GM18517 (cell line): Measurements from ENCODE around the gene MYOM3.
"Not testable (repeated sequence)": the region's sequence is repeated elsewhere in the genome, so short reads cannot be mapped to it uniquely, and the experiment has no call there.

Source experiments
- ATAC-seq: cut with Tn5 transposase; IDR thresholded peaks from one replicate; pipeline ENCODE4 v1.9.1; 2021; ENCODE audit warnings: mild to moderate bottlenecking, moderate library complexity; ENCODE audit not compliant: unreplicated experiment

The MYOM3 gene

DNA sequence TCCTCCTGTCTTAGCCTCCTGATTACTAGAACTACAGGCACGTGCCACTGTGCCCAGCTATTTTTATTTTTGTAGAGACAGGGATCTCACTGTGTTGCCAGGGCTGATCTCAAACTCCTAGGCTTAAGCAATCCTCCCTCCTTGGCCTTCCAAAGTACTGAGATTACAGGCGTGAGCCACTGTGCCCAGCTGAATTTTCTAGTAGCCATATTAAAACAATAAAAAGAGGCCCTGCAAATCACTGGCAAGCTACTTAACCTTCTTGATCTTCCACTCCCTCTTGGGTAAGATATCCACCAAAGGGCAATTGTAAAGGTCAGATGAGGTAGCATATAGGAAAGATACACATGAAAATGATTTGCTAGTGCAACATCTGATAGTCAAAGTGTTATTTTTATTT, 66.2 kb downstream of the MYOM3 start:
- ATAC-seq, result no peak

DNA sequence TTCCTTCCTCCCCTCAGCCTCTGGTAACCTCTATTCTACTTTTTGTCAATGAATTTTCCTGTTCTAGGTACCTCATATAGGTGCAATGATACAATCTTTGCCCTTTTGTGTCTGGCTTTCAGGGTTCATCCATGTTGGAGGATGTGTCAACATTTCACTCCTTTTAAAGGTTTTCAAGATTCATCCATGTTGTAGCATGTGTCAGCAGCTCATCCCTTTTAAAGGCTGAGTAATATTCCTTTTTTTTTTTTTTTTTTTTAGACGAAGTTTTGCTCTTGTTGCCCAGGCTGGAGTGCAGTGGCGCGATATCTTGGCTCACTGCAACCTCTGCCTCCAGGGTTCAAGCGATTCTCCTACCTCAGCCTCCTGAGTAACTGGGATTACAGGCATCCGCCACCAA, 67.3 kb downstream of the MYOM3 start:
- not testable (repeated sequence) for ATAC-seq

DNA sequence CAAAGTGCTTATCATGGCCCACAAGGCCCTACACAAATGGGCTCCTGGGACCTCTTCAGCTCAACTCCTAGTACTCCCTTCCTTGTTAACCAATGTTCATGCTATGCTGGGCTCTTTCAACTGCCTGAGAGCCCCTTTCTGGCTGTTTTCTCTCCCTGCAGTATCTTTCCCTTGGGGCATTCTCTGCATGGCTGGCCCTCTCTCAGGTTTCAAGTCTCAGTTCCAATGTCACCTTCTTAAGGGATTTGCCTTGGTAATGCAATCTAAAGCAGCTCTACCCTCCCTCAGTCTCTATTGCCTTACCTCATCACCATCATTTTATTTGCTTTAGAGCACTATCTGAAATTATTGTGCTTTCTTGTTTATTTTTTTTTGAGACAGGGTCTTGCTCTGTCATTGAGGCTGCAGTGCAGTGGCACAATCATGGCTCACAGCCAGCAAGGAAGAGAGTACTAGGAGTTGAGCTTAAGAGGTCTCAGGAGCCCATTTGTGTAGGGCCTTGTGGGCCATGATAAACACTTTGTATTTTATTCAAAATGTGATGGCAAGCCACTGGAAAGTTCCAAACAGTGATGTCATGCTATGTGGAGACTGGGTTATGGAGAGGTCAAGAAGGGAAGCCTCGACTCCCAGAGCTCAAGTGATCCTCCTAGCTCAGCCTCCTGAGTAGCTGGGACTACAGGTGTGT, 68.4 kb downstream of the MYOM3 start:
- ATAC-seq, result no peak

DNA sequence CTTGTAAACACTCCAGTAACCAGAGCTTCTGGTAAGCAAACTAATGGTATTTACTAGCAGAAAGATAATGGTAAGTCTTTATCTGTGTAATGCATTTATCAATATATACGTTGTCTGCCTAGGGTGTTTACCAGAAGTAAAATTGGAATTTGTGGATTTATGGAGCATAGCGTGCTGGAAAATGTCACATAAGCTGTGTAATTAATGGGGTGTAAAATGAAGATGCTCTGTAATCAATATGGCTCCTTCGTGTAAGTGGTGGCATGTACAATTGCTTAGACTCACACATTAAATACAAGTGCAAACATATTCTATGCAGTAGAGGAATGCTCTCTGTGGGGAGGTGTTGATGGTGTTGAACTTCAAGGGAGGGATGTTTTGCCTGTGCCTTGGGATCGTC, 69.6 kb downstream of the MYOM3 start:
- no peak for ATAC-seq

DNA sequence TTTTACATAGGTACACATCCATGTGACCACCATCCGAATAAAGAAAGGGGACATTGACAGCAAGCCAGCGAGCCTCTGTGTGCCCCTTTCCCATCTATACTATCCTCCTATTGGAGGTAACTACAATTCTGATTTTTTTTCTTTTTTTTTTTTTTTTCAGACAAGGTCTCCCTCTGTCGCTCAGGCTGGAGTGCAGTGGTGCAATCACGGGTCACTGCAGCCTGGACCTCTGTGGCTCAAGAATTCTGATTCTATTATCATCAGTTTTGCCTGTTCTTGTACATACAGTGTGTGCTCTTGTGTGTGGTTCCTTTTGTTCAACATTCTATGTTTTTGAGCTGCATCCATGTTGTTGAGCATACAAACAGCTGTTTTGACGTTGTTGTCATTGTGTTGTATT, 75.8 kb downstream of the MYOM3 start:
- no peak for ATAC-seq

DNA sequence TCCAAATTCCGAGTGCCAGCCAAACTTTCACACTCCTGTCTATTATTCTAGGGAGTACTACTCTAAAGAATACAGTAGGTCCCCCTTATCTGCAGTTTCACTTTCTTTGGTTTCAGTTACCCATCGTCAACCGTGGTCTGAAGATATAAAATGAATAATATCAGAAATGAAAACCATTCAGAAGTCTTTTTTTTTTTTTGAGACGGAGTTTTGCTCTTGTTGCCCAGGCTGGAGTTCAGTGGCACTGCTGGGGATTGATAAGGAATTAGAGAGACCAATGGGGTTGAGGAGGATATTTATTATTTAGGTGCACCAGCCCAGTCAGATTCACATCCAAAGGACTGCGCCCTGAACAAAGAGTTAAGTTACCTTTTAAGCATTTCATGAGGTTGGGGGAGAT, 79.0 kb downstream of the MYOM3 start:
- no peak for ATAC-seq

DNA sequence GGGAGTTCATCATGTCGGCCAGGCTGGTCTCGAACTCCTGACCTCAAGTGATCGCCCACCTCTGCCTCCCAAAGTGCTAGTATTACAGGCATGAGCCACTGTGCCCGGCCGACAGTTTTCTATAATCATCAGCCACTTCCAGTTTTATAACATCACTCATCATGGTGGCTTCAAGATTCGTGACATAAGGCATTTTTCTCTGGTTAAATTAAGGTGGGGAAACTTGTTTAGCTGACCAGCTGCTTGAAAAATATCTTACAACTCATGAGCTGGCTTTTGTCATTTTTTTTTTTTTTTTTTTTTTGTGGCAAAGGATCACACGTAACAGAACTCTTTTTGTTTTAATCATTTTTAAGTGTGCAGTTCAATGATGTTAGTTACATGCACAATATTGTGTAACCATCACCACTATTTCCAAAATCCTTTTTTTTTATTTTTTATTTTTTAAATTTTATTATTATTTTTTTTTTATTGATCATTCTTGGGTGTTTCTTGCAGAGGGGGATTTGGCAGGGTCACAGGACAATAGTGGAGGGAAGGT, 80.9 kb downstream of the MYOM3 start:
- ATAC-seq, result not testable (repeated sequence)

DNA sequence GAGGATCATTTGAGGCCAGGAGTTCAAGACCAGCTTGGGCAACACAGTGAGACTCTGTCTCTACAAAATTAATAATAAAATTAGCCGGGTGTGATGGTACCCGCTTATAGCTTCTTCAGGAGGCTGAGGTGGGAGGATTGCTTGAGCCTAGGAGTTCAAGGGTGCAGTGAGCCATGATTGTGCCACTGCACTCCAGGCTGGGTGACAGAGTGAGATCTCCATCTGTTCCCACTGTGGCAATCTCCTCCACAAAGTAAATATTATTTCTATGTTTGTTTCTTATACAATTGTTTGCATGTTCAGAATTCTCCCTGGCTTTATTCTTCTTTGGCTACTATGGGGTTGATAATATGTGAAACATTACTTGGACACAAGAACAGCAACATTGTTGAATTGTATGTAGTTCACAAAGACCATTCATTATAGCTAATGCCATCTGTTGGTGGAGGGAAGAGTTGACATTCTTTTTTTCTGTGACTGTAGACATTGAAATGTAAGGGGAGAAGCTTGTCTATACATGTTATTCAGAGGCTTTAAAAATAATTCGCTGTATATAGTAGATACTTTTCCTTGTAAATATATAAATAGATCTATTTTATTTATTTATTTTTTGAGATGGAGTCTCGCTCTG, 84.0 kb downstream of the MYOM3 start:
- no peak for ATAC-seq

DNA sequence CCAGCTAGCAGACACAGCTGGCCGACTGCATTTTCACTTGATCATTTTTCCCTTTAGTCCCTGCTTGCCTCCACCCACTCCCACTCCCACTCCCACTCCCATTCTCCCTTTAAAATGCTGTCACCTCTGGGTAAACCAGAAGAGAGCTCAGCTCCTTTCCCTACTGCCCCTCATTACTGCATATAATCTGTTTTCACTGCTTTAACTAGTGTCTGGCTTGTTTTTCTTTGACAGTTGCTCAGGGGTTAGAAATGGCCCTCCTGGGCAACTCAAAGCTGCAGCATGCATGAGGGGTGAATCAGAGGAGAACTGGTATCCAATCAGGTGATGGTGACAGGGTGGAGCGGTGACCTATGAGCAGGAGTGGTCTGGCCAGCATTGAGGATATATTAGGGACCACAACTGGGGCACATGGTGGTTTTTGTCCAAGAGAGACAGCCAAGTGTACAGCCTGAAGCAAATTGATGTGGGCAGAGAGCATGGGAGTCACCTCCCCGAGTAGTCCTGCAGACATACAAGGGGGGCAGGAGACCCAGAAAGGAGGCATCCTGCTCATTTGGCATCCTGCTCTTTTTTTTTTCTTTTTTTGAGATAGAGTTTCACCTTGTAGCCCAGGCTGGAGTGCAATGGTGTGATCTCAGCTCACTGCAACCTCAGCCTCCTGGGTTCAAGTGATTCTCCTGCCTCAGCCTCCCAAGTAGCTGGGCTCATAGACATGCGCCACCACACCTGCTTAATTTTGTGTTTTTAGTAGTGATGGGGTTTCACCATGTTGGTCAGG, 89.2 kb downstream of the MYOM3 start:
- no peak for ATAC-seq

DNA sequence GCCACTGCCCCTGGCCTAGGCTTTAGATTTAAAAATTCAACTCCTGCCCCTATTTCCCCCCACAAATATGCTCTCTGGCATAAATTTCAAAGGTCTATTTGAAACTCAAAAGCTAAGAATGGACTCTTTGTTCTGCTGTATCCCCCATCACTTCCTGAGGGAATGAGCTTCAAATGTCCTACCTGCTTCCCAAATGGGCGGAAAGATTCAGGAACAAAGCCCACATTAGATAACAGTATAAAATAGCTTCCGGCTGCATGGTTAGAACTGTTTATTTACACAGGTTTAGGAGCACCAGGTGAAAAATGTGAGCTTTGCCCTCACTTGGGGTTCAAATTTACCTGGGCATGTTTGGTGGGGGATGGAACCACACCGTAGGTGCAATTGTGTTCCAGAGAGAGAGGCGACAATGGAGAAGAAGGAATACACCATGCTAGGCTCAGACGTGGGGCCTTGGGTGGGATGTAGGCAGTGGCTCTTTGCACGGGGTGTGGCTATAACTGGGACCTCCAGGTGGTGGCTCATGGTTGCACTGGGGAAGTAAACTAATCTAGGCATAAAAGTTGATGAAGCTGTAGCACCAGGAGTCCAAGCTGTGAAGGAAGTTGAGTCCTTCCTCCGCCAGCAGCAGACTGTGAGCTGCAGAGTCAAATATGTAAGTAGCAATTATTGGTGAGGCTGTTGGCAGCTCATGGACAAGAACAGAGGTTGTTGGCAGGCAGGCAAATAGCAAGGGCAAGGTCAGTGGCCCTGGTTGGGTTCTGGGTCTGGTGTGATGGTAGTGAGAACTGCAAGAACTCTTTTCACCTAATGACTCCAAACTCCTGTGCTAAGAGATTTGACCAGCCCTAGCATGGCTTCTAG, 90.3 kb downstream of the MYOM3 start:
- ATAC-seq, result no peak

DNA sequence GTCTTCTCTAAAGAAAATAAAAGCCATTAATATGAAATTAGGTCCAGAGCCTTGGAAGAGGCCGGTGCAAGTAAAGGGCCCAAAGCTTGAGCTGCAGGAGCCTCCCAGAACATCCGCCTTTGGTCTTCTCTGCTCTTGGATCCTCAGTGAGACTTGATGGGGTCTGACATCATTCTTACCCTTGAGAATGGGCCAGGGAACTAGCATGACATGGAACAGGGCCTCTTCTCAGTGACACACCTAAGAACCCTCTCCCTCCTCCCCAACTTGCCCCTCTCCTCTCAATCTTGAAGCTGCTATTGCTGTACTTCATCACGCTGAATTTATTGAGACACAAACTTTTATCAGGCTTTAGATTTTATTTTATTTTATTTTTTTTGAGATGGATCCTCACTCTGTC, 91.5 kb downstream of the MYOM3 start:
- ATAC-seq, result no peak

DNA sequence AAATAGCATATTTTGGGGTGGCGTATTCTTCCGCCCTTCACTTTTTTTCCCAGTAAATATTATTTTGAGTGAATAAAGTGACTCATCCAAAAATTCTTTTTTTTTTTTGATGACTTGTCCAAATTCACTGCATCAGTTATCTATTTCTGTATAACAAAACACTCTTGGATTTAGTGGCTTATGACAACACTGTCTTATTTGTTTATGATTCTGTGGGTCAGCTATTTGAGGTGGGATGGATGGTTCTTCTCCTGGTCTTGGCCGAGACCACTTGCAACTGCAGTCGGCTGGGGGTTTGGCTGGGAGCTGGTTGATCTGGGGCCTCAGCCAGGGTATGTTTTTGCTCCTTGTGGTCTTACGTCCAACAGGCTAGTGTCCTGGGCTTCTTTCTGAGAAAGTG, 91.9 kb downstream of the MYOM3 start:
- no peak for ATAC-seq

DNA sequence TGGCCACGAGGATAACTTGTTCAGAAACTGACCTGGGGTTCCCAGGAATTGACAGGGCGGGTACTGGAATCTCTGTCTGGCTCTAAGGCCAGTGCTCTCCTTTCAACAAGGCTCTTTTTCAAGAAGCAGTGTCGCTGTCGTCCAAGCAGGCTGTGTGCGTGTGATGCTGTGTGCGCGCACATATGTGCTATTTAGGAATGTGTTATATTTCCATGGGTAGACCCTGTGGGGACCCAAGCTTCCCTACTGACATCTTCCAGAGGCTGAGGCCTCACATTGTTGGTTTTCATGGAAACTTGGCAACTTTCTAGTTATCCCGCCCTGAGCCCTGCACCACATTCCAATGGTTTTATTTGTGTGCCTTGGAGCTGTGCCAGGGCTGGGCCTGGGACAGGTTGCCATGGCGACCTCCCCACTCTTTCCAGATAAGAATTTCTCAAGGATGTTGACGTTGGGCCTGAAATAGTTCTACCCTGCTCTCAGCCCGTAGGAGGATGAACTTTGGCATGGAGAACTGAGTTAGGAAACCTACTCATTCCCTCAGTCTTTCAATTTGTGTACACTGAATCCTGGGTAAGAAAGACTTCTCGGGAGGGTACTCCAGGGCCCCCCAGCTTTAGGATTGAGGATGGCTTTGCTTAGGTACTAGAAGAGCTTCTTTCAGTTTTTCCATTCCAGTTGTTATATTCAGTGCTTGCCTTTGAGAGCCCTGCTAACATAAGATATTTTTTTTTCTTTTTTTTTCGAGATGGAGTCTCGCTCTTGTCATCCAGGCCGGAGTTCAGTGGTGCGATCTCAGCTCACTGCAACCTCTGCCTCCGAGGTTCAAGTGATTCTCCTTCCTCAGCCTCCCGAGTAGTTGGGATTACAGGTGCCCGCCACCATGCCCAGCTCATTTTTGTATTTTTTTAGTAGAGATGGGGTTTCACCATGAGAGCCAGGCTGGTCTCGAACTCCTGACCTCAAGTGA, 93.0 kb downstream of the MYOM3 start:
- ATAC-seq, result no peak

DNA sequence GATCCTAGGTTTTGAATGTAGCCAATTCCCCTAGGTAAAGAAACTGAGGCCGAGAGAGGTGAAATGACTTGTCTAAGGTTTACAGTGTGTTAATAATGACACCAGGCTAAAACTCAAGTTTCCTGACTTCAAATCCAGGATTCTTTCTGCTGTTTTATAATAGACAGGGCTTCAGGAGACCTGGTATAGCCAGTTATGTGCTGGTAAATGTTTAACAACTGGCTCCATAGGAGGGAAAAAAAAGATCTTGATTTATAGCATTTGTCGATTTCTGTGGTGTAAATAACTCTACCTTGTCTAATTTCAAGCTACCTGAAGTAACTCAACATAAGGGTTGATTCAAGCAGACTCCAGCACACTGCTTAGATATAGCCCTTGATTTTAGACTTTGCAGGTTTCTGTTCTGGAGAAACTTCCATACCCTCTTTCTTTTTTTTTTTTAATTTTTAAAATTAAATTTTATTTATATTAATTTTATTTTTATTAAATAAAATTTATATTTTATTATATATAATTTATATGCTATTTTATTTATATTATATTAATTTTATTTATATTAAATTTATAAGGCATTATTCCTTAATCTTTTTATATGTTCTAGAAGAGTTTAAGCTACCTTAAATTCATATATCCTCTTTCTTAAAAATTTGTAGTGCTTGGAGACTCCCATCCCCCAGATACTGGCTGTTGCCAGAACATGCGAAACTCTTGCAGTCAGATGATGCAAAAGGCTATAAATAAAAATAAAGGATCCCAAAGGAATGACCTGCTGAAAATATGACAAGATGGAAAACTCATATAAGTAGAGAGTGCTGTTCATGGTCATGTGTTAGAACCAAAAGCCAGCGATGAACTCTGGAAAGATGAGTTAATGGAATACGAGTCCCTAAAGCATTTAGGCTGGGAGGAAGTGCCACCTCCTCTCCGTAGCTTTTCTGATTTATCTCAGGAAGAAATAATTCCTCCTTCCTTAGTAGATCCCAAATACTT, 96.4 kb downstream of the MYOM3 start:
- no peak for ATAC-seq

DNA sequence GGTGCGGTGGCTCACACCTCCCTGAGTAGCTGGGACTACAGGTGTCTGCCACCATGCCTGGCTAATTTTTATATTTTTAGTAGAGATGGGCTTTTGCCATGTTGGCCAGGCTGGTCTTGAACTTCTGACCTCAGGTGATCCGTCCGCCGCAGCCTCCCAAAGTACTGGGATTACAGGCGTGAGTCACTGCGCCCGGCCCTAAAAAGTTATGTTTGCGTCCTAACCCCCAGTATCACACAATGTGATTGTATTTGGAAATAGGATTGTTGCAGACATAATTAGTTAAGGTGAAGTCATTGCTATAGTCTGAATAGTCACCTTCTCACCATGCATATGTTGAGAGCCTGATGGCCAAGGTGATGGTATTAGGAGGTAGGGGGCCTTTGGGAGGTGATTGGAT, 99.1 kb downstream of the MYOM3 start:
- not testable (repeated sequence) for ATAC-seq

DNA sequence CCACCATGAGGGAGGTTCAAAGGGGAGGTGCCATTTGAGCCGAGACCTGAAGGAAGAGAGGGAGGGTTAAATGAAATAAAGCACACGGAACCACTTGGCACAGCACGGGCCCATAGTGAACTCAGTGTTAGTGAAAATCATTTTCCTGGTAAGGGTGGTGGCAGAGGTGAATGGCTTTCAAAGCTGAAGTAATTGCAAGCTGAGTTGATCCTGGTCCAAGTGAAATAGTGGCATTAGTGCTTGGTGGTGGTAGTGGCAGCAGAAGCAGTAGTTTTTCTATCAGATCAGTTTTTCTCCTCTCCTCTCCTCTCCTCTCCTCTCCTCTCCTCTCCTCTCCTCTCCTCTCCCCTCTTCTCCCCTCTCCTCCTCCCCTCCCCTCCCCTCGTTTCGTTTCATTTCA, 101.3 kb downstream of the MYOM3 start:
- no peak for ATAC-seq

DNA sequence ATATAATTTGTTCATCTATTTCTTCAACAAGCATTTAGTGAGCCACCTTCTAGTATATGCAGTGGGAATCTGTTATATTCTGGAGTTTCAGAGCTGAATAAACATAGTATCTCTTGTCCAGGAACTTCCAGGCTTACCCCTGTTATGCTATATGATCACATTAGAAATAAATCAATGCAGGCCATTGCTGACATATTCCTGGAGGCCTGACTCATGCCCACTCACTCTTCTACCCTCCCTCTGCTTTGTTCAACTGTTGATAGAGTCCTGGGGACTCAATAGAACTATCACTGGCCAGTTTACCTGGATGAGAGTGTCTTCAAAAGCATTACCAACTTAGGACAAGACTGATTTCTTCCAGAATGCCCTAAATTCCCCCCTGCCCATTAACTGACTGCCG, 102.5 kb downstream of the MYOM3 start:
- no peak for ATAC-seq

DNA sequence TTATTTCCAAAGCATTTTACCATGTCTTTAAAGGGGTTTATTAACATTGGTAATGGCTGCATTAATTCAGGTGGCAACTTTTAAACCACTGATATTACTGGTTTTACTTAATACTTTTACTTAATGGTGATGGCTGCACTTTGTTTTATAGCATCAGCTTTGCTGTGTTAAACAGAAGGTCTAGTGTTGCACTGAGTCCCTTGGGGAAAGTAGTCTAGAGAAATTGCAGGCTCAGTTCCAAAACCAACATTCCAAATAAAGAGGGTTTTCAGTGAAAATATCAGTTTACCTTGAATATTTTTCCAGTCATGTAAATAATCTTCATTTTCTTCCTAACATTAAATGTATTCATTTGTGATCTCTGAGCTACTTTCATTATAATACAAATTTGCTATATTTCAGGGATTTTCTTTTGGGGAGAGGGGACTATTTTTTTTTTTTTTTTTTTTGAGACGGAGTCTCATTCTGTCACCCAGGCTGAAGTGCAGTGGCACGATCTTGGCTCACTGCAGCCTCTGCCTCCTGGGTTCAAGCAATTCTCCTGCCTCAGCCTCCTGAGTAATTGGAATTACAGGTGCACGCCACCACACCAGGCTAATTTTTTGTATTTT, 103.3 kb downstream of the MYOM3 start:
- ATAC-seq, result not testable (repeated sequence)
